Liver (tissue), 9 donors: Measurements from ENCODE around the gene STAT2. TPM values are rescaled to one million over a fixed set of nuclear protein-coding genes. Genes with fewer than 3 reads are reported as not detected.

Source experiments
- DNase-seq: peaks from one replicate; pipeline ENCODE4 v3.0.0-alpha.2; 2017; ENCODE audit warnings: low spot score
- H3K27ac ChIP-seq, 2 donors: one replicate each; pipeline ENCODE4 v1.7.0; 2013; ENCODE audit warnings: inconsistent platforms in 2 of 2, low read length in 2 of 2, control low read depth in 1 of 2, low read depth in 1 of 2, mild to moderate bottlenecking in 1 of 2
- H3K27me3 ChIP-seq, 4 donors: one replicate each; pipeline versions ENCODE4 v1.6.1 to v1.7.0; 2013; ENCODE audit warnings: low read length in 3 of 4, inconsistent platforms in 1 of 4, mild to moderate bottlenecking in 1 of 4, moderate library complexity in 1 of 4; ENCODE audit not compliant: control insufficient read depth in 4 of 4, insufficient read depth in 4 of 4
- H3K36me3 ChIP-seq, 4 donors: one replicate each; pipeline versions ENCODE4 v1.6.1 to v1.7.0; 2013; ENCODE audit warnings: low read length in 3 of 4, mild to moderate bottlenecking in 3 of 4, low read depth in 1 of 4, moderate library complexity in 1 of 4; ENCODE audit not compliant: control insufficient read depth in 4 of 4, insufficient read depth in 3 of 4
- H3K4me1 ChIP-seq, 4 donors: one replicate each; pipeline versions ENCODE4 v1.6.1 to v1.7.0; 2013; ENCODE audit warnings: low read length in 3 of 4, mild to moderate bottlenecking in 3 of 4, moderate library complexity in 1 of 4; ENCODE audit not compliant: control insufficient read depth in 4 of 4, insufficient read depth in 4 of 4
- H3K4me3 ChIP-seq, 3 donors: one replicate each; pipeline versions ENCODE4 v1.6.1 to v1.7.0; 2013; ENCODE audit warnings: low read length in 3 of 3, control low read depth in 1 of 3, low read depth in 1 of 3, mild to moderate bottlenecking in 1 of 3
- H3K9ac ChIP-seq, 2 donors: one replicate each; pipeline ENCODE4 v1.7.0; 2013; ENCODE audit warnings: low read length in 2 of 2, mild to moderate bottlenecking in 2 of 2, moderate library complexity in 2 of 2, control low read depth in 1 of 2, low read depth in 1 of 2
- H3K9me3 ChIP-seq, 4 donors: one replicate each; pipeline versions ENCODE4 v1.6.1 to v1.7.0; 2013; ENCODE audit warnings: low read length in 3 of 4; ENCODE audit not compliant: control insufficient read depth in 4 of 4
- ATF3 ChIP-seq: IDR thresholded peaks from 2 replicates; pipeline ENCODE4 v1.6.1; 2016; ENCODE audit warnings: antibody characterized with exemption
- CTCF ChIP-seq: fragments of 150-350 bp; IDR thresholded peaks from 2 replicates; pipeline ENCODE4 v1.5.1; 2017; ENCODE audit warnings: improper control_type of control experiment, low read depth, low read length; ENCODE audit not compliant: missing input control
- EGR1 ChIP-seq, 2 donors: IDR thresholded peaks; 2 replicates each; pipeline ENCODE4 v1.6.1; 2016 to 2018; ENCODE audit warnings: antibody characterized with exemption in 2 of 2, low read depth in 2 of 2
- FOXA1 ChIP-seq: IDR thresholded peaks from 2 replicates; pipeline ENCODE4 v1.6.1; 2016; ENCODE audit warnings: antibody characterized with exemption
- HNF4A ChIP-seq, 2 donors: conservative IDR thresholded peaks; 2 replicates each; pipeline ENCODE4 v1.6.1; 2016; ENCODE audit warnings: antibody characterized with exemption in 2 of 2, mild to moderate bottlenecking in 2 of 2
- HNF4G ChIP-seq: IDR thresholded peaks from 2 replicates; pipeline ENCODE4 v1.6.1; 2016; ENCODE audit warnings: antibody characterized with exemption
- JUND ChIP-seq, 2 donors: IDR thresholded peaks; 2 replicates each; pipeline ENCODE4 v1.6.1; 2016; ENCODE audit warnings: antibody characterized with exemption in 2 of 2
- MAX ChIP-seq: IDR thresholded peaks from 2 replicates; pipeline ENCODE4 v1.6.1; 2016; ENCODE audit warnings: antibody characterized with exemption
- RAD21 ChIP-seq, 2 donors: IDR thresholded peaks; 2 replicates each; pipeline ENCODE4 v1.6.1; 2016; ENCODE audit warnings: antibody characterized with exemption in 2 of 2, mild to moderate bottlenecking in 2 of 2
- REST ChIP-seq: IDR thresholded peaks from 2 replicates; pipeline ENCODE4 v1.6.1; 2016; ENCODE audit warnings: antibody characterized with exemption, mild to moderate bottlenecking
- RXRA ChIP-seq, 2 donors: IDR thresholded peaks; 2 replicates each; pipeline ENCODE4 v1.6.1; 2017 to 2018; ENCODE audit warnings: antibody characterized with exemption in 2 of 2, mild to moderate bottlenecking in 1 of 2
- SP1 ChIP-seq: IDR thresholded peaks from 2 replicates; pipeline ENCODE4 v1.6.1; 2018; ENCODE audit warnings: antibody characterized with exemption, mild to moderate bottlenecking
- YY1 ChIP-seq: IDR thresholded peaks from 2 replicates; pipeline ENCODE4 v1.6.1; 2016; ENCODE audit warnings: antibody characterized with exemption, mild to moderate bottlenecking
- ZBTB33 ChIP-seq: IDR thresholded peaks from 2 replicates; pipeline ENCODE4 v1.6.1; 2016; ENCODE audit warnings: antibody characterized with exemption
- WGBS: extraction: QIAGEN DNeasy Blood & Tissue Kit; methylation state at CpG from one replicate; pipeline ENCODE4 v1.1.7; 2013; 5-methylcytosine and 5-hydroxymethylcytosine counted together
- polyA plus RNA-seq, 2 donors: library from polyadenylated mRNA; stranded (reverse) in 1 of 2; unstranded in 1 of 2; fragments of 200-250 nt in 1 of 2; fragments of >200 nt in 1 of 2; fragmentation: Nextera tagmentation in 1 of 2; extraction: Ambion mirVana in 1 of 2; gene quantifications; one replicate each; pipeline versions ENCODE4 v1.2.1 to v1.2.3, GENCODE V29; 2013 to 2015
- total RNA-seq, 2 donors: library from RNA; depleted of rRNA; stranded (reverse); fragments of >200 nt; gene quantifications; one replicate each; pipeline ENCODE4 v1.2.3, GENCODE V29; 2014
- donor health status: healthy.
- donor health status: healthy.
- donor health status: healthy.
- donor health status: healthy.
- donor health status: healthy.

Gene STAT2
- total and polyA plus RNA-seq, 4 donors, result 48.4 to 219 (median 66.6) TPM

GRCh38 chr12:56387152-56387736 is 27.3 kb upstream of the STAT2 start:
- TF ChIP-seq ZBTB33, result no peak
- no peak for TF ChIP-seq EGR1 (IDR thresholded peaks at IDR 0.05; ENCODE audit: low read depth in 2 of 2)
- TF ChIP-seq HNF4A (conservative IDR thresholded peaks at IDR 0.05), result no peak
- WGBS, result 87% methylated on average over 7 of the region's 7 CpGs
- Histone ChIP-seq H3K27ac (no peak overlapping the region), H3K9me3 (no peaks in the 10 kb centered on the region), H3K4me1 (peaks cover 0 to 7% (median 6%) of the 10 kb centered on the region in 4 donors), H3K4me3 (no peak overlapping the region), H3K9ac (no peak overlapping the region), H3K36me3 (no peaks in the 10 kb centered on the region), H3K27me3 (no peaks in the 10 kb centered on the region)
- DNase-seq, result no peak

- WGBS, result 86% methylated on average over 1 of the region's 1 CpG
- H3K27me3 ChIP-seq, result no peaks in the 10 kb centered on the region
- H3K9ac ChIP-seq, result no peak overlapping the region
- TF ChIP-seq REST (no peak), FOXA1 (no peak), EGR1 (IDR thresholded peaks at IDR 0.05; ENCODE audit: low read depth in 2 of 2) (no peak), JUND (IDR thresholded peaks at IDR 0.05) (no peak), HNF4G (no peak), YY1 (no peak), ZBTB33 (no peak), MAX (no peak), RXRA (IDR thresholded peaks at IDR 0.05) (no peak), SP1 (no peak), ATF3 (no peak), HNF4A (conservative IDR thresholded peaks at IDR 0.05) (no peak), CTCF (no peak), RAD21 (IDR thresholded peaks at IDR 0.05) (no peak)
- DNase-seq, result no peak
- no peaks in the 10 kb centered on the region for H3K36me3 ChIP-seq
- no peaks in the 10 kb centered on the region for H3K9me3 ChIP-seq
- H3K4me1 ChIP-seq, result peaks cover 0 to 7% (median 6%) of the 10 kb centered on the region in 4 donors
- no peak overlapping the region for H3K4me3 ChIP-seq
- no peak overlapping the region for H3K27ac ChIP-seq
These were observed 26.0 kb upstream of the STAT2 start for GRCh38 chr12:56385873-56386272.
